Activated naive CD4-positive, alpha-beta T cell treated with Interleukin-2 at 50 U/mL for 16 hours (primary cell): ENCODE data around the gene TPK1.
"Not testable (repeated sequence)": the region's sequence is repeated elsewhere in the genome, so short reads cannot be mapped to it uniquely, and the experiment has no call there.

Source experiments
- DNase-seq: peaks from one replicate; pipeline ENCODE4 v3.0.0-alpha.2; 2020

The TPK1 gene

DNA sequence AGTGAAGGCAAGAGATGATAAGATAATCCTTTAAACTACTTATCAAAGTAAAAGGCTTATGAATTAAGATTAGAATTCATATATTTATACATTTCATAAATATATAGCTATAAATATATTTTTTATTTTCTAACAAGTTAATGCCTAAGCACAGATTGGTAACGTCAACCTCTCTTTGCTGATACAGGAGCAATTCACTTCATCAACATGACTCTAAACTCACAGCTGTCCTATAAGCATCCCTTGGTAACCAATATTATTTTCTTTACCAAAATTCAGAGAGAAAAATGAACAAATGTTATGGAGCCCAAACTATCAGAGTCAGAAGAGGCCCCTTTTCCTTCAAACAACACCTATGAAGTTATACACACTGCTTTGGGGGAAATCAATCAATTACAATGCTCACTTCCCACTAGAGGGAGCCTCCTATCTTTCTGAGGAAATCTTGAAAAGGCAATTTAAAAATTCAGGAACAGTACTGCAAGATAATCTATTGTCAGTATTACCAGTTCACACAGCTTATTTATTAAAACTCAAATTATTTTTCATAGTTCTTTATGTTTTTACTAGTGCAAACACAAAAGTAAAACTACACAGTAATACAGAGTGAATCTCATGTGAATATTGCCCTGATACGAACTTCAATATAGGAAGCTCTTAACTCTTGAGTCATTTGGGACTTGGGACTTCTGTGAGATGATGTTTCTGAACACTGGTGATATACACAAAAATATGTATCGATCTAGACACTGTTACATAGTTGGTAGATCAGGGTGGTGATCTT is 381.4 kb downstream of the TPK1 start:
- DNase-seq: no peak

DNA sequence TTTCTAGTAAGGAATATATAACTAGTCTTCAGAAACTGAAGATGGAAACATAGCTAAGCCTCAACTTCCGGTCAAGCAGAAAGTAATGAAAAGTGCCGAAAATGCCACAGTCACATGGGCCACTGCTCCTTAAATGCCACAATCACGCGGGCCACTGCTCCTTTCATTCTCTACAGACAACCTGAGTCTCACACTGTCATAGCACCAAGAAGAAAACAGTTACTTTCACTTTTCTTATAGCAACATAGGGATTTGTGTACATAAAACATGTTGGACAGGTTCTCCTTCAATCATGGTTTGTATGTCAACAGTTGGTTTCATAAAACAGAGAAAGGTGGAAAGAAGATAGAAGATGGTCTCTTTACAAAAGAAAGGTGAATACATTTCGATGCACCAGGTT is 383.8 kb downstream of the TPK1 start:
- DNase-seq: no peak

GRCh38 chr7:144445590-144445989 is 390.3 kb downstream of the TPK1 start:
- DNase-seq: no peak

- no peak for DNase-seq
Measured at GRCh38 chr7:144439717-144440205, 396.1 kb downstream of the TPK1 start.

DNA sequence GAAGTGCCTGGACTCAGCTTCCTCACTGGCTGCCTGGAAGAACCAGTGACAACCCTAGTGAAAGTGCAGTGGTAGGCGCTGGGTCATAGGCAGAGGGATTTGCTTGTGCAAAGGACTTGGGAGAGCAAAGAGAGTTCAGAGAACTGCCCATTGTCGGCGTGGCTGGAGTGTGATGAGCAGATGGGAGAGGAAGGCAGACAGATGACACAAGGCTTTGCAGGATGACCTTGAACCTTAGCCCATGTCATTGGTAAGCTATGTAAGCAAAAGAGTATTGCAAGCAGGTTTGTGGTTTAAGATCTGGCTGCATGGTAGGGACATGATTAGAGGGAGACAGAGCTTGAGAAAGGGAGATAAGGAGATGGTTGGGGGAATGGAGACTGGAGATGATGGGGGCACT is 397.1 kb downstream of the TPK1 start:
- DNase-seq: no peak

- peak; percentile 25 for DNase-seq
Measured at GRCh38 chr7:144437370-144438191, 398.3 kb downstream of the TPK1 start.

DNA sequence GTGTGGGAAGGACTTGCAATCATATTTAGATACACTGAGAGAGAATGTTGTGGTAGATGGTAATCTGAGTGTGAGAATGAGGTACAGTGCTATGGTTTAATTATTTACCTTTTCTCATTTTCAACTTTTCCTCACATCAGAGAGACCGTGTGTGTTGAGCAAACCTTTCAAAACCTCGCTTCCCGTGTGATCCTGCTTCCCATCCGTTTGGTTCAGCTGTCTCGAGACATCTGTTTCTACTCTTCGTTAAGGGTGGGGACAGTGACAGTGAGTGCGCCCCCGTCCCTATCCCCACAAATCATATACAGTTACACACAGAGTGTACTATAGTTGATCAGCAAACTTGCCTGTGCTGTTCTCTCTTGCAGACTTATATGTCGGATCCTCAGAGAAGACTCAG is 399.4 kb downstream of the TPK1 start:
- no peak for DNase-seq

- no peak for DNase-seq
Measured at GRCh38 chr7:144428431-144428830, 407.4 kb downstream of the TPK1 start.

GRCh38 chr7:144427539-144427938 is 408.3 kb downstream of the TPK1 start:
- not testable (repeated sequence) for DNase-seq

DNA sequence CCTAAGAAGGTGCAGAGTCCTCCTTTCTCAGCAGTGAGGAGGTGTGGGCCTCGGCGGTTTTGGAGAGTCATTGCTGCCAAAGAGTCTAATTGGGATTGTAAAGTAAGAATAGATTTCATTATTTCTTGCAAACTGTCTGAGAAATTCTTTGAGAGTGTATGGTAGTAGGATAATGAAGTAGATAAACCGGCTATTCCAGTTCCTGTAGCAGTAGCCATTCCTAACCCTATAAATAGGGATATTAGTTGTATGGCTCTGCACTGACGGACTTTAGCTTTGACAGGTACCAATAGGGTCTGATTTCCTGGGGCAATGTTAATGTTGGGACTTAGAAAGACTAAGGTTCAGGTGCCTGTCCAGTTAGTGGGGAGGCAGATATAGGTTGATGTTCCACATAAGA is 416.9 kb downstream of the TPK1 start:
- not testable (repeated sequence) for DNase-seq

DNA sequence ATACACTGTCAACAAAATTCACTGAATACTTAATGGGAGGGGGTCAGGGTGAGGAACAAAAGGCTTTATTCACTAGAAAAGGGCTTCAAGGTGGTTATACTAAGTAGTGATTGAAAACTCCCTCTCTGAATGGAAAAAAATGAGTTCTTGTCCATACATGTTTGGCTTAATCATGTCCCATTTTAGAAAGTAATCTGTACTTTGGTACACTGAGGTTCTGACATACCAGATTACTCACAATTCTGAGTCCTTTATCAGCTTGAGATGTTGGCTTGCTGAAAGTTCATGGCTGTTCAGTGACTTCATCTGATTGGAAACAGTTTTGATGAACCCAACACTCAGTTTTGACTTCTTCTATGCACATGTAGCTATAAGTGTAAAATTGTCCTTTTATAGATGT is 419.5 kb downstream of the TPK1 start:
- no peak for DNase-seq

DNA sequence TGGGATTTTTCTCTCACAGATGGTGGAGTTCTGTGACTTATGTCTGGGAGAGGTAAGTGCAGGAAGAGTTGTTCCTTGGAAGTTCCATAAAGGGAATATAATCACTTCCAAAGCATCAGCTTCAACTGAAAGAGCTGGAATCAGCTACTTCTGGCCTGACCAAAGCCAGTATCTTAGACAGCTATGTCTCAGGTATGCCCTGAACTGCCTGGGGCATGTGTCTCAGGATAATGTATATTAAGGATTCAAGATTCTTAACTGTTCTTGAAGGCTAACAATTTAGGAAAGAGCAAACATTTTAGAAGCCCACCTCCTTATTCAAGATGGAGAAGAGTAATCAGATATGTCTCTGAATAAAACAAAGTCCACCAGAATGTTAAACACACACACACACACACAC is 420.0 kb downstream of the TPK1 start:
- no peak for DNase-seq

GRCh38 chr7:144414815-144415214 is 421.0 kb downstream of the TPK1 start:
- no peak for DNase-seq

GRCh38 chr7:144410441-144410840 is 425.4 kb downstream of the TPK1 start:
- DNase-seq: no peak

DNA sequence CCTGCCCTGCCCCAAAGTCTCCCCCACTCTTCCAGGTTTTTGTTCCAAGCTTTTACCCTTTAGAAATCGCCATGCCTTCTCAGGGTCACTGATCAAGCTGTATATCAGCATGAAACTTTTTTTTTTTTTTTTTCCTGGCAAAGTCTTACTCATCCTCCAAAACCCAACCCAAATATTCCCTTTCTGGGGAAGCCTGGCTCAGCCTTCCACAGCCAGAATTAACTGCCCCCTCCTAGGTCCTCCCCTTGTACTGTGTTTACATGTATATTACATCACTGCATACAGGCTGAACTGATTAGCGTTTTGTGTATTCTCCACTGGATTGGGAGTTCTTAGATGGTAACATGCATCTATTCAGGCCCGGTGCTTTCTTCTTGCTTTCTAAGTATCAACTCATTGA is 427.7 kb downstream of the TPK1 start:
- DNase-seq: no peak

GRCh38 chr7:144407266-144407931 is 428.5 kb downstream of the TPK1 start:
- no peak for DNase-seq

DNA sequence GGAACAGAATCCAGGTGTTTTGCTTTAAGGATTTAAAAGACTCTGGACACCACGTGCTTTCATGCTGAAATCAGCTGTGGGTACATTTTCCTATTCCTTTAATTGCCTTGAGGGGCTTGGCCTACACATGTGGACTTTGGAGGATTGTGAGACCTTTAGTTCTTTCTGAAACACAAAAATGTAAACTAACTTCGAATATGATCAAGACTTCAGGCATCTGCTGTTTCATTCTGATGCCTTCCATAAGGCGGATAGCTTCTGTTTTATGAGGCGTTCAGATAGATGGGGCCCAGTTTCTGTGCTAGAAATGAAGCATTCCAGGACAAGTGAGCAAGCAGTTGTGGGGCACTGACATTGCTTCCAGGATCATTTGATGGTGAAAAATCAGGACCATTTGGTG is 430.9 kb downstream of the TPK1 start:
- DNase-seq: no peak

DNA sequence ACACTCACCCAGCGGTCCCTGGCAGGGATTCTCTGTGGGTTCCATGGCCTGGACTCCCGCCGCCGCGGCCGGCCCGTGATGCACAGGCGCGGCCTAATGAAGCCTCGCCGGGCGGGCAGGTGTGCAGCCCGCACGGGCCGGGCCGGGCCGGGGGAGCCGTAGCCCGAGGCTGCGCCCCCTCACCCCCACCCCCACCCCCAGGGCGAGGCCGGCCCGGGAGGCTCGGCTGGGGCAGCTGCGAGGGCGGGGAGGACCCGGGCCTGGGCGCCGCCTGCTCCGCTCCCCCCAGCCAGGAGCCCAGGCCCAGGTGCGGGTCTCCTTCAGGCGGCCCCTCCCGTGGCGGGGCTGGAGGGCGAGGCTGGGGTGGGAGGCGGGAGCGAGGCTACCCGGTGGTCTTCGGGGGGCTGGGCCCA is 432.2 kb downstream of the TPK1 start, which contains the start of gene NOBOX:
Gene NOBOX, minus strand, starts transcription at position 45 of the 413 bp plus-strand sequence.
- DNase-seq: no peak

GRCh38 chr7:144403102-144403501 is 432.8 kb downstream of the TPK1 start:
- DNase-seq: no peak
